Sigmoid colon (tissue), 4 donors: Measurements from ENCODE around the gene CCDC178.

ENCODE experiments used
- POLR2A ChIP-seq, 2 donors: fragments of 450-650 bp; IDR thresholded peaks; one replicate each; pipeline ENCODE4 v1.6.1; 2016; ENCODE audit warnings: antibody characterized with exemption in 2 of 2, mild to moderate bottlenecking in 2 of 2, moderate library complexity in 2 of 2
- POLR2AphosphoS5 ChIP-seq, 4 donors: sonication (generic); formaldehyde crosslinking; IDR thresholded peaks; one replicate each; pipeline ENCODE4 v1.6.1; 2017; ENCODE audit warnings: antibody characterized with exemption in 4 of 4
- TF ChIP-seq, protein P1 (sequence below), 4 experiments: fragments of 450-650 bp in 3 of 4; fragments of 200-600 bp in 1 of 4; IDR thresholded peaks; one replicate each; pipeline ENCODE4 v1.5.1; 2016 to 2019; ENCODE audit warnings: antibody characterized with exemption in 4 of 4, mild to moderate bottlenecking in 3 of 4, moderate library complexity in 2 of 4

DNA sequence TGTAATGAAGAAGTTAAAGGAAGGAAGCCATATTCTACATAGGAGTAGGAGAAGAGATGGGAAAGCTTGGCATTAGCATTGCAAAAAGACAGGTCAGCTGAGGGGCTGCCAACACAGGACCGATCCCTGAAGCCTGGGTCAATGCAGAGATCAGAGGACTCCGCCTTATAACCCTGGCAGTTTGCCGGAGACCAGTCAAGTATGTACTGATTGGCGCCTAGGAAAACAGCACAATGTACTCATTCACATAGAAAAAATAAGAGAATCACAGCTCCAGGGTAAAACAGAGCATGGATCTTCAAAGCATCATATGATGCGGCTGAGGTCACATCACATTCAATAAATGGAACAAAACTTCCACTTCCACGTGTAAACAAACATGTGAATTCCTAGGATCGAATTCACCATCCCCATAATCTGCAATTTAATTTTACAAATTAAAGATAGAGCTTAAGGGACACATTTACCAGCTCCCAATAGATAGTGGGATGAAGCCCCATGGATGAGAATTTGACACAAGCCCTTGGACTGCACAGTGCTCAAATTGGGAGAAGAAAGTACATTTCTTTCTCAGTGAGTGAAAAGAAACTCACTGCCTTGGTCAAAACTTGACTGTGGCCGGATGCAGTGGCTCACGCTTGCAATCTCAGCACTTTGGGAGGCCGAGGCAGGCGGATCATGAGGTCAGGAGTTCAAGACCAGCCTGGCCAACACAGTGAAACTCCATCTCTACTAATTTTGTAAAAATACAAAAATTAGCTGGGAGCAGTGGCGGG, 532.7 kb downstream of the CCDC178 start:
- TF ChIP-seq, protein P1, sequence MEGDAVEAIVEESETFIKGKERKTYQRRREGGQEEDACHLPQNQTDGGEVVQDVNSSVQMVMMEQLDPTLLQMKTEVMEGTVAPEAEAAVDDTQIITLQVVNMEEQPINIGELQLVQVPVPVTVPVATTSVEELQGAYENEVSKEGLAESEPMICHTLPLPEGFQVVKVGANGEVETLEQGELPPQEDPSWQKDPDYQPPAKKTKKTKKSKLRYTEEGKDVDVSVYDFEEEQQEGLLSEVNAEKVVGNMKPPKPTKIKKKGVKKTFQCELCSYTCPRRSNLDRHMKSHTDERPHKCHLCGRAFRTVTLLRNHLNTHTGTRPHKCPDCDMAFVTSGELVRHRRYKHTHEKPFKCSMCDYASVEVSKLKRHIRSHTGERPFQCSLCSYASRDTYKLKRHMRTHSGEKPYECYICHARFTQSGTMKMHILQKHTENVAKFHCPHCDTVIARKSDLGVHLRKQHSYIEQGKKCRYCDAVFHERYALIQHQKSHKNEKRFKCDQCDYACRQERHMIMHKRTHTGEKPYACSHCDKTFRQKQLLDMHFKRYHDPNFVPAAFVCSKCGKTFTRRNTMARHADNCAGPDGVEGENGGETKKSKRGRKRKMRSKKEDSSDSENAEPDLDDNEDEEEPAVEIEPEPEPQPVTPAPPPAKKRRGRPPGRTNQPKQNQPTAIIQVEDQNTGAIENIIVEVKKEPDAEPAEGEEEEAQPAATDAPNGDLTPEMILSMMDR (IDR thresholded peaks at IDR 0.05), result no peak
- TF ChIP-seq POLR2A (IDR thresholded peaks at IDR 0.05) (no peak), POLR2AphosphoS5 (IDR thresholded peaks at IDR 0.05) (no peak)
